NCI-H524 treated with DMSO at 0.1 percent for 48 hours (cell line): ENCODE measurements around the gene NCOA3.

Source experiments
- DNase-seq: peaks from one replicate; lab custom pipeline; 2025; lab: John Stamatoyannopoulos, UW

Gene NCOA3

DNA sequence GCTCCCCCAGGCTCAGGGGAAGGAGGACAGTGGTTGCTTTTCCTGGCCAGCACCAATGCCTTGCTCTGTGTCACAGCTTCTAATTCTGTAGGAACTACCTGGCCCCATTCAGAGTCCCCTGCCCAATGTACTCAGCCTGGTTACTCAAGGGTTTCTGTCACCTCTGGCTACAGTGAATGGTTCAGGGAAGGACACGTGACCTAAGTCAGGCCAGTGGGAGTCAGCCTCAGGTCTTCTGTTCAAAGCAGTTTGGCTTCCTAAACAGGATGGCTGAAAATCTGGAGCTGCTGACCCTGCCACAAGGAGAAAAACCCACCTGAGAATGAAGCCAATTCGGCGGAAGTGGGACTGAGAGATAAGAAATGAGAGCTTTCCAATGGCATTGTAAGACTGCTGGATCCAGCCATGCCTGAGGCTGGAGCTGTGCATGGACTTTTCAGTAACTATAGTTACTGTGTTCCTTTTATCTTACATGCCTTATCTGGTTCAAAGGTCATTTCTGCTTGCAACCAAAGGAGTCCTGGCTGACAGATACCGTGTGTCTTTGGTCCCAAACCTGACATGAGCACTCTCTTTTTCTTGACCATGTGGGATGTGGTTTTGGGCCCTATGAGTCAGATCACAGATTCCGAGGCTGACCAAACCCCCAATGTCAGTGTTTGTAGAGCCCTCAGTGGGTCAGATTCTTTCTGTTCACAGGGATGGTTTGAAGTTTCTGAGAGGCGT, 179.3 kb downstream of the NCOA3 start:
- DNase-seq = no peak

DNA sequence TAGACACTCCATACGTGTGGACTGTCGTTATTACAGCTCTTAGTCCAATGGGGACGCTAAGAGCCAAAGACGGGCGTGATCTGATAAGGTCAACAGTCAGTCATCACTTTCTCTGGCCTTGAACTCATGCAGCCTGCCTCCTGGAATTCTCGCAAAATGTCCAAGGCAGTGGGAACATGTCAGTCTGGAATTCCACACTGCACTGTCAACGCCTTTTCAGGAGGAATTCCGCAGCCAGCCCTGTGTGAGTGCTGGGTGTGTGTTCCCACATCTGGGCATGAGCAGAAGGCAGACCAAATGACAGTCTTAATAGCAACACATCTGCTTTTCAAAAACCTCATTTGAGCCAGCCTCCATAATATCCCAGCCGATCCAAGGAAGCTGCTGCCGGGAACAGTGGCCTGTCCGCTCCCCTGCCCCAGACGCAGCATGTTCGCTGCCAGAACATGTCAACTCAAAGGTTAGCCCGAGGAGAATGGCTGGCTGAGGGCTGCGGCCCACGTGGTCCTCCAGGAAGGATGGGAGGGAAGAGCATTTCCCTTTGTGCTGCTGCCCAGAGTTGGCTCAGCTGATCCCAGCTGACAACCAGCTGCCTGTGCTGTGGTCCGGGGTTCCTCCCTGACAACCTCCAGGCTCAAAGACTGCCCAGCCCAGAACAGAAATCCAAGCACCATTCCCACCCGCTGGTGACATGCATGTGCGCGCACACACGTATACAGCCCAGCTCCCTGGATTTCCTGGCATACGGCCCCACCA, 180.5 kb downstream of the NCOA3 start:
- no peak for DNase-seq

DNA sequence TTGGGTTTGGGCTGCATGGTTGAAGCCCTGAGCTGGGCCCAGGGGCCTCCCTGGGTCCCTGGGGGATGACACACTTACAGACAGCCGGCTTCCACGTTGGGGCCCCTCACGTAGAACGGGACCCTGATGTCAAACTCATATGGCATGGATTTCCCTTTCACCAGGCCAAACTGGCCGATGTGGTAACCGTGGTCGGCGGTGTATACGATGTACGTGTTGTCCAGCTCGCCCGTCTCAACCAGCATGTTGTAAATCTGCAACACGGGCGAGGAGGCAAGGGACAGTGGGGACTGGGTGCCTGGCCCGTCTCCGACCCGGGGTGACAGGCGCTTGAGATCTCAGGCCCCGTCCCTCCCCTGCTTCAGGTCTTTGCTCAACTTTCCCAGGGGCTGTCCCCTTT, 181.2 kb downstream of the NCOA3 start:
- DNase-seq = no peak

DNA sequence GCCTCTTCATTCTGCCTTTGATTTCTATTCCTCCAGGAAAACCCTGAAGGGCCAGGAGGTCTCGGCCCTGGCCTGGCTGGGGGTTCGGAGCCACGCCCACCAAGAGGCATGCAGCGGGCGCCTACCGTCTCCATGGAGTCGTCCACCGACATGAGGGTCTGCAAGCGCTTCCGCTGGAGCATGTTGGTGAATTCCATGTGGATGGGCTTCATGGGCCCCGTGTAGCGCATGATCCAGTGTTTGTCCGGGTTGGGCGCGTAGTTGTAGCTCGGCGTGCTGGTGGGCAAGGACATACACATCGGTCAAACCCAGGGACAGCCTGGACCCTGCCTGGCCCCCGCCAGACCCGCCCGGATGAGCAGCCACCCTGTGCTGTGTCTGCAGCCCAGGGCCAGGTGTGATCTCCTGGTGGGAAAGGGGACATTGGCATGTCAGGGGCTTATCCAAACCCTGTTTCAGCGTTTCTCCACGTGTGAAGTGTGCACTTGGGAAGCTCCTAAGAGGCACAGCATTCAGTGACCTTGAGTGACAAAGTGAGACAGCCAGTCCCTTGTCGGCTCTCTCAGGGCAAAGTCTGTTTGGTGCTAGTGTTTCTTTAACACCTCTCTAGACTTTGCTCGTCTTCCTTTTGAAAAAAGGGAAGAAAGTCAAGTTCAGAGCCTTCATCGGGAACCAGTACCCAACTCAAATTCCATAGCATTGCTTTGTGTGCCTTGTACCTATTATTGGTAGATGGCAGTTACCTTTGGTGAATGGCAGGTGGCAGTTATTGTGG, 182.8 kb downstream of the NCOA3 start:
- DNase-seq = no peak

DNA sequence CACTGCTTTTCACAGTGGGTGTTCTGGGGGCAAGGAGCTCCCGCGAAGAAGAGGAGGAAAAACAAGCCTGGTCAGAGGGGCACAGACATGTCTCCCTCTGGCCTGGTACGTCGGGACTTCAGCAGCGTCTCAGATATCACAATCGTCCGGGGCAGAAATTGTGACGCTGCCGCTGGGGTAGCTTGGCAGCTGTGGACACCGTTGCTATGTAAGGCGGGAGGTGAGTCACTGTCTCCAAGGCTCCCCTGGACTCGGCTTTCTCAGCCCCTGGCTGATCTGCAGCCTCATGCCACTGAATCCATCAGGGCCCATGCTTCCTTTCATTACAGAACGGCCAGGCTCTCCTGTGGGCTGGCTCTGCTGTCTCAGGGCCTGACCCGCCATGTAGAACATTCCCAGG, 184.9 kb downstream of the NCOA3 start:
- no peak for DNase-seq

DNA sequence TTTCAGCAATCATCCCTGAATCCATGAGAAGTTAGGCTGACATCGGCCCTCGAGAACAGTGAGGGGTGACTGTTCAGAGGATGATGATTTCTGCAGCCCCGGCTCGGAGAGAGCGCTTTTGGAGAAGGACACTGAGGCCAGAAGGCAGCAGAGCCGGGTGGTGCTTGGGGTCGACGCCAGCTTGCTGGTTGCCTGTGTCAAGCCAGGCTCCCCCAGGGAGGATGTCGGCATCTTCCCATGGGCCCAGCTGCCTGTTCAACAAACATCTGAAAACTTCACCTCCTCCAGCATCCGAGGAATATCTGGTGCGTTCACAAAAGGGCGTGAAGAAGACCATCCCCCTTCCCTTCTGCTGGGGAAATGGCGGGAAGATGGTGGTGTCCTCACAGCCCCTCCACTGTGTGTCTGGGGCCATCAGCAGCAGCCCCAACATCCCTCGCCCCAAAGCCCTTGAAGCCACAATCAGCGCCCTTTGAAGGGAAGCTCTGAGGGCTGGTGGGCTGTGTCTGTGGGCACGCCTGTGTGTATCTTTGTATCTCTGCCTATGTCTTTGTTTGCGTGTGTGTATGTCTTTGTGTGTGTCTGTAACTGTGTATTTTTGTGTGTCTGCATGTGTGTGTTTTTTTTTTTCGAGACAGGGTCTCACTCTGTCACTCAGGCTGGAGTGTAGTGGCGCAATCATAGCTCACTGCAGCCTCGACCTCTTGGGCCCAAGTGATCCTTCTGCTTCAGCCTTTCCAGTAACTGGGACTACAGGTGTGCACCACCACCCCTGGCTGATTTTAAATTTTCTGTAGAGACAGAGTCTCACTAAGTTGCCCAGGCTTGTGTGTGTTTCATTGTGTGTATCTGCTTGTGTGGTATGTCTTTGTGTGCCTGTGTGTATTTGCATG, 185.7 kb downstream of the NCOA3 start:
- DNase-seq = no peak

DNA sequence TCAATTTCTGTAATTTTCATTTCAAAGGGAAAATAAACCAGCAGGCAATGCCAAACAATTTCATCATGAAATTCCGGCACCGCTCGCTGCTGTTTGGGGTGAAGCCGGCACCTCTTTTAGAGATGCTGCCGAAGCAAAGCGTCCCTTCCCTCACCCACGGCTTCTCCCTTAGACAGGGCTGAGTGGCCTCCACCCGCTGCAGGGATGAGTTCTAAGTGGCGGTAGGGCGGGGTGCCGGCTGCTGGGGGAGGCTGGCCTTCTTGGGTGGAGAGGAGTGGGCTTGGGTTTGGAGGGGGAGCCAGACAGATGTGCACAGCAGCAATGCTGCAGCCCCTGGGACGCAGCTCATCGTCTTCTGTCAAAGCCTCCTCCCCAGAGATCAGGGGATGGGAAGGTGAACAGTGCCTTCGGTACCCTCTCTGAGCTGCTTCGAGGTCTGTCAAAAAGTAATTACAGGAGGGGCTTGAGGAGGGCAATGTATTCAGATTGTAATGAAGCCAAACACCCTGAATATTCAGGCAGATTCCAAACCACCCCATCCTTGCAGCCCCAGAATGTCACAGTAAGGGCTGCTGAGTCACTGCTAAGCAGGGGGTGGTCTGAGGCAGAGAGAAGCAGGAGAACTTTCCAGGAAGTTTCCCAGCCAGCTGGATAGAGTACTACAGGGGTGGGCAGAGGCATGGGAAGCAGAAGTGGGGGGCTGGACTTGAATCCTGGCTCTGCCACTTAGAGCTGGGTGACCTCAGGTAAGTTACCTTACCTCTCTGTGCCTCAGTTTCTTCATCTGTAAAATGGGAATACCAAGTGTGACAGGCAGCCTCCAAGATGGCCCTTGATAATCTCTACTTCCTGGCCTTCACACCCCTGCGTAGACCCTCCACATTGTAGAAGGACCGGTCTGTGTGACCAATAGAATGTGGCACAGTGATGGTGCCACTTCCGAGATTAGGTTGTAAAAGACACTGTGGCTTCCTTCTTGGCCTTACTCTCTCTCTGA, 187.0 kb downstream of the NCOA3 start:
- DNase-seq = no peak

DNA sequence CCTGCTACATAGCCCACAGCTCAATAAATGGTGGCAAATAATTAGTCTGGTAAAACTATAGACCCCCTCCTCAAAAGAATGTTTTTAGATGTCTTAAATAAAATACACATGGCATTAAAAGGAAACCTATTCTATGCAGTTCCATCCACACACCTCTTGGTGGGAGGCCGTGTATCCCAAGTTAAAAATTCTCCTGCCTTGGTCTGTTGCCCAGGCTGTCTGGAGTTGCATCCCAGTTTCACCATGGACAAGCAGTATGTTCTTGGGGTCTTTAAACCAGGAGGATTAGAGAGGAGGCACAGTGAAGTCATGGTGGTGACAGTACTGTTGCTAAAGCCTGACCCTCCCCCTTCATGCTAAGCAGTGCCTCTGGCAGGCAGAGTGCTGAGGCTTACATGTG, 188.0 kb downstream of the NCOA3 start:
- no peak for DNase-seq

DNA sequence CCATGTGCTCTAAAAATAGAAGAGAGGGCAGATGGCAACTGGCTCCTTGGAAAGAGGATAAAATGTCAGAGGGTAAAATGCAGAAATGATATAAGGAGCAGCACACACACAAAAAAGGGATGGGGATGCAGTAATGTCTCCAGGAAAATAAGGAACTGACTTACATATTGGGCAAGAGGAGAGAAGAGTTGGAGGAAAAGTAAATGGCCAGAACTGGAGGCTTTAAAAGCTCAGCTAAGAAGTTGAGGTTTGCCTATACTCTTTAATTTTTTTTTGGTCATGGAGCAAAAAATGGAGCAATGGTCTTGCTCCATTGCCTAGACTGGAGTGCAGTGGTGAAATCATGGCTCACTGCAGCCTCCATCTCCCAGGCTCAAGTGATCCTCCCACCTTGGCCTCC, 189.9 kb downstream of the NCOA3 start:
- DNase-seq = no peak

DNA sequence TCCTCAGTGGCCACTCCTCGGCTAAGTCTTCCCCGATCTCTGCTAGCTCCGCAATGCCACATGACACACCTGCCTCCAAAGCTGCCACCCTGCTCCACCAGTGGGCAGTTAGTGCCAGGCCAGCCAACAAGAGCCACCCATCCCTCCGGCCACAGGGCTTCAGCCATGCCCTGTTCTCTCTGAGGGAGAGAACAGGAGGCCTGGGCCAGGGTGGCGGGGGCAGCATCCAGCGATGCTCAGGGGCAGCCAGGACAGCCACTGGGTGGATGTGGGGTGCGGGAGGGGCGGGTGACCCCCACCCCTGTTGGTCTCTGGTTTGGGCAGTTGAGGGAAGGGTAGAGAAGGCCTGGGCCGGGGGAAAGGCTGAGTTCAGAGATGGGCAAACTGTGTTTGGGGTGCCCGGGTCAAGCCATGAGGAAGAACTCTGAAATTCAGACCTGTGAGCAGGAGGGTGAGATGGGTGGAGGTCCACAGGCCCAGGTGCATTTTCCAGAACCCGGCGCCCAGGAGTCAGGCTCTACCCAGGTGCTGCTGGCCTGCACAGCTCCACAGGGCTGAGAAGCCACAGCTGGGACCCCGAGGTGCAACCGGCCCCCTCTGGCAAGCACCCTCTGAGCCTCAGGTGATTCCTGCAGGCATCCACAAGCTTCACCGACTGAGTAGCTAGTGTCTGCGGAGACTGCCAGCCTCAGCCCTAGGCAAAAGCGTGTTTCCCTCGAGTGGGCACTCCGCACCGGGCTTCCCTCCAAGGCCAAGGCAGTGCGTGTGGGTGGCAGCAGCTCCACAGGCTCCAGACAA, 192.5 kb downstream of the NCOA3 start:
- no peak for DNase-seq

DNA sequence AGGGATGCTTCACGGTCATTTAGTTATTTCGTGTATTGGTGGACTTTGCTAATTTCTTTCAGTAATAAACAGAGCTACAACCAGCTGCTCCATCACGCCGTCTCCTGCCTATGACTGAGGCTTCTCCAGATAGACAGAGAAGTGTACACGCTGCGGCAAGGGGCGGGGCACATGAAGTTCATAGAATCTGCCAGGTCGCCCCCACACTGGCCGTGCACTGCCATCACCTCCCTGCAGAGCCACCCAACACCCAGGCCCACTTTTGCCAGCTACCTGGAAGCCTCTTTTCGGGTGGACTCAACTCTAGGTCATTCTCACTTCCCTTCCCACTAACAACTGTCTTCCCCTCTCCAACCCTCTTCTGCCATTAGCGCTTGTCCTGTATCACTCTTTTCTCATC, 195.2 kb downstream of the NCOA3 start:
- DNase-seq = no peak

DNA sequence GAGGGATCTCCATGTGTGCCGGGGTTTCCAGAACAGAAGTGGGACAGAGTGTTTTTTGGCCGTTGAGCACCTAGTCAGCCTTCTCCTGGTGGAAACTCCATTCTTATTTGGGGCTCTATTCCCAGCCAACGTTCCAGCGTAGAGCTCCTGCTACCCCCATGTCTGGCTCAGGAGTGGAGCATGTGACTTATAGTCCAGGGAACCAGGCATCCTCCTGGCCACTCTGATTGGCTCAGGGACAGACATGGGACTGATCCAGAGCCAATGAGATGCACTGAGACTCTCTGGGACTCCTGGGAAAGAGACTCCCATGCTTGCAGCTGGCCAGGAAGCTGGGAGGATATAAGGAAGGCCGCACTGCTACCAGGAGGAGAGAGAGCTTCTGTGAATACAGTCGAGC, 196.5 kb downstream of the NCOA3 start:
- DNase-seq = no peak

DNA sequence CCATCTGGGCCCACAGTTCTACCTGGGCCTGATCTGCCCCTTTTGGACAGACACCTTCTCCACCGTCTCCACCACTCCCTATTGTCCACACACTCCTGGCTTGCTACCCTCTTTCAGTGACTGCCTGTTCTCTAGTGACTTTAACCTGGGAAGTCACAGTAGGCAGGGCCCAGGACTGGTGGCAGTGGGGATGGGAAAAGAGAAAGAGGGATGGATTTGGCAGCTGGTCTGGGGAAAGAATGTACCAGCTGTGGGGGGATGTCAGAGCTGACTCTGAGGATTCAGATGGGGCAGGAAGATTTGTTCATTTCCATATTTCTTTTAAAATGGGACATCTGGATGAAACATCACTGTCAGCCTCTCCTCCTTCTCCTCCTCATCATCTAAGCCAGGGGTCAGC, 198.1 kb downstream of the NCOA3 start:
- DNase-seq = no peak

DNA sequence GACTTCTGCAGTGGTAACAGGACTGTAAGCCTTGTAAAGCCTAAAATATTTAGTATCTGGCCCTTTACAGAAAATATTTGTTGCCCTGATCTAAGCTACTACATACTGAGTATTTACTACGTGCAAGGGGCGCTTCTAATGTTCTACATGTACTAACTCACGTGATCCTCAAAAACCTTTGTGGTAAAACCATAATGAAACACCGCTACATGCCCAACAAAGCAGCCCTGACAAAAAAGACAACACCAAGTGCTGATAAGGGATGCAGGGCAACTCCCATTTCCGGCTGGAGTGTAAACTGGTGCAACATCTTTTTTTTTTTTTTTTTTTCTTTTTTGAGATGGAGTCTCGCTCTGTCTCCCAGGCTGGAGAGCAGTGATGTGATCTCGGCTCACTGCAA, 198.6 kb downstream of the NCOA3 start:
- DNase-seq = no peak

DNA sequence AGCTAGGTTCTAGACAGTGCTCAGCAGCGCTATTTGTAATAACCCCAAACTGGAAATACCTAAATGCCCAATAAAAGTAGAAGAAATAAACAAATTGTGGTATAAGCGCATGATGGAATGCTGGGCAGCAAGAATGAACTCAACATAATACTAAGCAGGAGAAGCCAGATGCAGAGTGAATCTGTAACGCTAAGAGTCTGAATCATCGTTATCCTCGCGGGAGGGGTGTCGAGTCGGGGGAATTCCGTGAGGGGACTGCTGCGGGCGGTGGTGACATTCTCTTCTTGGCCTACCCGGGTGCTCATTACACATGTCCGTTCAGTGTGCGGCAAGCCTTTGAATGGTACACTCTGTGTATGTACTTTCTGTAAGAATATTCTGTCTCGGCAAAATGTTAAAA, 199.9 kb downstream of the NCOA3 start:
- DNase-seq = no peak

DNA sequence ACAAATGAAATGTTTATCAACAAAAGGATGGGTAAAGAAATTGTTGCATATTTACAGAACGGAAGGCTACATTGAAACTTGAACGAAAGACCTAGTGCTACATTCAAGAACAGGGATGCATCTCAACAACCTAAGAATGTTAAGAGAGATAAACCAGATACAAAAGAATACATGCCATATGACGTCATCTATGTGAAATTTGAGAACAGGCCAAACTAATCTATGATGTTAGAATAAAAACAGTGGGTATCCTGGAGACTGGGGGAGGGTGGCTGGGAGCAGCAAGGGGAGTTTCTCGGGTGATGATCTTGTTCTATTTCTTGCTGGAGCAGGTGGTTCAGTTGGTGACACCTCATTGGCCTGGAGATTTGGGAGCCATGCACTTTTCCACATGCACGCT, 202.1 kb downstream of the NCOA3 start:
- no peak for DNase-seq

DNA sequence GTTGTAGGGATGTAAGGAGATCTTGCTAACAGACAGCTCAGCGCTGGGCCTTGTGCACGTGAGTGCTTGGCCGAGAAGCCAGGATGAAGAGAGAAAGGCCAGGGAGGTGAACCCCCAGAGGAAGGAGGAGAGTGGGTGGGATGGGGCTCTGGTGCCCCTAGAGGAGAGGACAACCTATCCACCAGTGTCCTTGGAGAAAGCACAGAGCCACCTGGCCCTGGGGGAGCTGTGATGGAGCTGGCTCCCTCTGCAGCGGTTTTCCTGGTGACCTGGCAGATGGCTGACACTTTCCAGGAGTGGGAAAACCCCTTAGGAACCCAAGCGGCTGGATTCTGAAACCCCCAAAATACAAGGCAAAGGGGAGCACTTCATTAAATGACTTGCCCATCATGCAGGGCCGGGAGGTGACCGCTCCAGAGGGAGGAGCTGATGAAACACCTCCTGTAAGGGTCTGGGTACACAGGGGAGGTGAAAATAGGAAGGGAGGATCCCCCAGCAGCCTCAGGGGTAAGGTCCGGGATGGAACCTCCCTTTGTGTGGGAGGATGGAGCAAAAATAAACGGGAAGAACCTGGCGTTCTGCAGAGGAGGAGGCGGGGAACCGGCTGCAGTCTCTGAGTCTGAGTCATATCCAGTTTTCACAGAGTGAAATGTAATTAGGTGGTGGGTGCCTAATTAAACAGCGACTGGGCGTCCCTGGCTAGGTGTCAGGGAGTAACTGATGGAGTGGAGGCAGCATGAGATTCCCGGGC, 203.2 kb downstream of the NCOA3 start:
- no peak for DNase-seq

DNA sequence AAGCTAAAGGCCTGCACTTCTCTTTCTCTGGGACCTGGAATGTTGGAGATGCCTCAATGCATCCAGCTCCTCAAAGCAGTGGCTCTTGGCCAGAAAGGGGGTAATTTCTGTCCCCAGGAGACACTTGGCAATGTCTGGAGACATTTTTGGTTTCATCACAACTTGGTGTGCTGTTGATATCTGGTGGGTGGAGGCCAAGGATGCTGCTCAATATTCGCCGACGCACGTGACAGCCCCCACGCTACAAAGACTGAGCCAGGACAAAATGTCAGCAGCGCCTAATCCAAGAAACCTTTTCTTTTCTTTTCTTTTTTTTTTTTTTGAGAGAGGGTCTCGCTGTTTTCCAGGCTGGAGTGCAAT, 203.8 kb downstream of the NCOA3 start:
- no peak for DNase-seq

DNA sequence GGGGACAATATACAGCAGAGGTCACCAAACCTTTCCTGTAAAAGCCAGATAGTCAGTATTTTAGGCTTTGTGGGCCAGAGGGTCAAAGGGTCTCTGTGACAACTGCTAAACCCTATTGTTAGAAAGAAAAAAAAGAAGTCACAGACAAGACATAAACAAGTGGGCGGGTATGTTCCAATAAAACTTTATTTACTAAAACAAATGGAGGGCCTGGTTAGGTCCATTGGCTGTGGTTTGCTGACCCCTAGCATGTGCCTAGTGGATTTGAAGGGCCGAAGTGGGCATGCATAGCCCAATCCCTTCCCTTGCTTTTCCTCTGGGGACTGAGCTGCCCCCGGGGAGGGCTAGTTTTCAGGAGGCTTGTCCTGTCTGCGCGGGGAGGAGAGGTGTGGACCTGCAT, 204.7 kb downstream of the NCOA3 start:
- no peak for DNase-seq
